Caco-2 (cell line): Measurements from ENCODE around the gene ACSBG1. TPM values are rescaled to one million over a fixed set of nuclear protein-coding genes. Genes with fewer than 3 reads are reported as not detected.

Source experiments
- BruUV-seq: library from RNA; stranded (reverse); fragments of 400-500 nt; replicated peaks from 2 replicates; lab custom pipeline; 2021; lab: Mats Ljungman, UMichigan
- CTCF ChIA-PET: fragments of 300-600 bp; sonication (Branson Sonifier 250); formaldehyde crosslinking; loops from one replicate; lab custom pipeline; 2022; ENCODE audit warnings: antibody characterized with exemption; lab: Charles Lee
- POLR2A ChIA-PET: fragments of 300-600 bp; sonication (Branson Sonifier 250); formaldehyde crosslinking; loops from one replicate; lab custom pipeline; 2022; ENCODE audit warnings: antibody characterized with exemption; lab: Charles Lee
- DNase-seq, 2 experiments: peaks; one replicate each; pipeline versions ENCODE4 v3.0.0 to v3.0.0-alpha.2; 2020 to 2022
- H3K27me3 ChIP-seq: replicated peaks from 2 replicates; pipeline ENCODE4 v1.6.0; 2011; ENCODE audit warnings: low read length; ENCODE audit not compliant: control insufficient read depth, insufficient read depth
- H3K36me3 ChIP-seq: 2 replicates; pipeline ENCODE4 v1.5.1; 2011; ENCODE audit warnings: low read length; ENCODE audit not compliant: control insufficient read depth, insufficient read depth
- H3K4me1 ChIP-seq: fragments of 250-450 bp; sonication (Bioruptor Pico); 2 replicates; pipeline ENCODE4 v1.5.1; 2020; ENCODE audit warnings: mild to moderate bottlenecking
- H3K4me3 ChIP-seq: 2 replicates; pipeline ENCODE4 v1.5.1; 2011; ENCODE audit warnings: low read depth, mild to moderate bottlenecking, control low read depth, low read length
- H3K9me3 ChIP-seq: fragments of 250-450 bp; sonication (Bioruptor Pico); 2 replicates; pipeline ENCODE4 v1.5.1; 2020; ENCODE audit warnings: mild to moderate bottlenecking, moderate library complexity
- H3K27ac Mint-ChIP-seq: one replicate; pipeline ENCODE4 v1.8.0; 2022; ENCODE audit warnings: mixed read lengths; ENCODE audit not compliant: unreplicated experiment
- H3K27me3 Mint-ChIP-seq: one replicate; pipeline ENCODE4 v1.8.0; 2022; ENCODE audit warnings: mixed read lengths; ENCODE audit not compliant: insufficient read depth, unreplicated experiment
- H3K36me3 Mint-ChIP-seq: one replicate; pipeline ENCODE4 v1.8.0; 2022; ENCODE audit warnings: mild to moderate bottlenecking, mixed read lengths; ENCODE audit not compliant: insufficient read depth, unreplicated experiment
- H3K4me1 Mint-ChIP-seq: one replicate; pipeline ENCODE4 v1.8.0; 2022; ENCODE audit warnings: low read depth, mixed read lengths; ENCODE audit not compliant: unreplicated experiment
- H3K4me3 Mint-ChIP-seq: one replicate; pipeline ENCODE4 v1.8.0; 2022; ENCODE audit warnings: mild to moderate bottlenecking, moderate library complexity, mixed read lengths; ENCODE audit not compliant: unreplicated experiment
- H3K9me3 Mint-ChIP-seq: one replicate; pipeline ENCODE4 v1.8.0; 2022; ENCODE audit warnings: mixed read lengths; ENCODE audit not compliant: unreplicated experiment
- CTCF ChIP-seq, 2 experiments: fragments of 200-600 bp in 1 of 2; IDR thresholded peaks; 1 replicate in 1 of 2; 2 replicates in 1 of 2; pipeline versions ENCODE4 v1.5.1 to v1.8.0; 2011 to 2022; ENCODE audit warnings: antibody characterized with exemption in 1 of 2, control low read depth in 1 of 2, inconsistent platforms in 1 of 2, low read depth in 1 of 2, low read length in 1 of 2, mild to moderate bottlenecking in 1 of 2, moderate library complexity in 1 of 2; ENCODE audit not compliant: insufficient read depth in 1 of 2, severe bottlenecking in 1 of 2, unreplicated experiment in 1 of 2
- intact Hi-C: fragments of 100-400 bp; cut with micrococcal nuclease; formaldehyde crosslinking; loops from one replicate; pipeline ENCODE4 v1.10.0; 2022; ENCODE audit not compliant: unreplicated experiment
- total RNA-seq: library from RNA; stranded (reverse); gene quantifications from 2 replicates; pipeline ENCODE4 v1.2.3, GENCODE V29; 2022

ACSBG1 gene
- total RNA-seq, 1 experiment from 2014 or later = not detected

GRCh38 chr15:78179906-78180305 lies 54.5 kb downstream of the ACSBG1 start:
- intact Hi-C loops = no loop called here

GRCh38 chr15:78179286-78179840 lies 55.0 kb downstream of the ACSBG1 start:
- no peak overlapping the region for H3K4me3 ChIP-seq
- no peaks in the 10 kb centered on the region for H3K9me3 Mint-ChIP-seq
- ChIA-PET POLR2A (no interaction called here), CTCF (interaction anchor here (2.0 kb wide), 1 partner anchor 17 kb away, joined by 6 read pairs; no protein-coding TSS in a partner anchor)
- no peak for TF ChIP-seq CTCF (IDR thresholded peaks at IDR 0.05; ENCODE audit: insufficient read depth in 1 of 2, low read depth in 1 of 2, low read length in 1 of 2, severe bottlenecking in 1 of 2, unreplicated experiment in 1 of 2)
- BruUV-seq = no TSS peak
- H3K4me1 ChIP-seq = no peaks in the 10 kb centered on the region
- DNase-seq = no peak
- H3K27me3 ChIP-seq = no peaks in the 10 kb centered on the region
- no peak overlapping the region for H3K4me3 Mint-ChIP-seq
- H3K27ac Mint-ChIP-seq = no peak overlapping the region
- H3K4me1 Mint-ChIP-seq = no peaks in the 10 kb centered on the region
- H3K36me3 Mint-ChIP-seq = no peaks in the 10 kb centered on the region
- H3K36me3 ChIP-seq = no peaks in the 10 kb centered on the region
- intact Hi-C loops = no loop called here
- H3K27me3 Mint-ChIP-seq = no peaks in the 10 kb centered on the region
- H3K9me3 ChIP-seq = no peaks in the 10 kb centered on the region

More at GRCh38 chr15:78179906-78180305, 54.5 kb downstream of the ACSBG1 start:
- BruUV-seq = no TSS peak
- Mint-ChIP-seq H3K27ac (no peak overlapping the region), H3K9me3 (no peaks in the 10 kb centered on the region), H3K36me3 (no peaks in the 10 kb centered on the region), H3K4me1 (no peaks in the 10 kb centered on the region), H3K27me3 (no peaks in the 10 kb centered on the region), H3K4me3 (no peak overlapping the region)
- POLR2A ChIA-PET = no interaction called here
- Histone ChIP-seq H3K36me3 (no peaks in the 10 kb centered on the region), H3K27me3 (no peaks in the 10 kb centered on the region), H3K4me3 (no peak overlapping the region), H3K9me3 (no peaks in the 10 kb centered on the region), H3K4me1 (no peaks in the 10 kb centered on the region)
- no peak for TF ChIP-seq CTCF (IDR thresholded peaks at IDR 0.05; ENCODE audit: insufficient read depth in 1 of 2, low read depth in 1 of 2, low read length in 1 of 2, severe bottlenecking in 1 of 2, unreplicated experiment in 1 of 2)
- CTCF ChIA-PET = interaction anchor here (0.7 kb wide), 1 partner anchor 15 kb away, joined by 3 read pairs; no protein-coding TSS in a partner anchor
- no peak for DNase-seq

GRCh38 chr15:78178064-78178463 lies 56.3 kb downstream of the ACSBG1 start:
- Histone ChIP-seq H3K36me3 (no peaks in the 10 kb centered on the region), H3K4me1 (no peaks in the 10 kb centered on the region), H3K27me3 (no peaks in the 10 kb centered on the region), H3K9me3 (no peaks in the 10 kb centered on the region), H3K4me3 (no peak overlapping the region)
- ChIA-PET POLR2A (no interaction called here), CTCF (interaction anchor here (2.0 kb wide), 1 partner anchor 18 kb away, joined by 6 read pairs; no protein-coding TSS in a partner anchor)
- DNase-seq = no peak
- no peak for TF ChIP-seq CTCF (IDR thresholded peaks at IDR 0.05; ENCODE audit: insufficient read depth in 1 of 2, low read depth in 1 of 2, low read length in 1 of 2, severe bottlenecking in 1 of 2, unreplicated experiment in 1 of 2)
- H3K36me3 Mint-ChIP-seq = no peaks in the 10 kb centered on the region
- no peak overlapping the region for H3K4me3 Mint-ChIP-seq
- no TSS peak for BruUV-seq
- no peaks in the 10 kb centered on the region for H3K9me3 Mint-ChIP-seq
- no peak overlapping the region for H3K27ac Mint-ChIP-seq
- H3K4me1 Mint-ChIP-seq = no peaks in the 10 kb centered on the region
- intact Hi-C loops = no loop called here
- H3K27me3 Mint-ChIP-seq = no peaks in the 10 kb centered on the region
